ENCODE data around the gene LSM10.

The LSM10 gene

GRCh38 chr1:36419569-36419968 lies 21.9 kb upstream of the LSM10 start:
- H3K27me3 Mint-ChIP-seq: no peaks in the 10 kb centered on the region
- ATAC-seq (no peak), DNase-seq (no peak)
- H3K9me3 Mint-ChIP-seq: no peaks in the 10 kb centered on the region
- no peak overlapping the region for H3K27ac Mint-ChIP-seq
- peaks cover 19% of the 10 kb centered on the region for H3K4me1 Mint-ChIP-seq
- H3K4me3 Mint-ChIP-seq: no peak overlapping the region

- ATAC-seq: no peak
- H3K9me3 Mint-ChIP-seq: no peaks in the 10 kb centered on the region
These were observed 21.4 kb upstream of the LSM10 start for GRCh38 chr1:36419140-36419539.

GRCh38 chr1:36417931-36418330 lies 20.2 kb upstream of the LSM10 start:
- no peak overlapping the region for H3K4me3 Mint-ChIP-seq
- no peaks in the 10 kb centered on the region for H3K27me3 Mint-ChIP-seq
- ATAC-seq (no peak), DNase-seq (no peak)
- H3K4me1 Mint-ChIP-seq: peaks cover 20% of the 10 kb centered on the region
- no peak overlapping the region for H3K27ac Mint-ChIP-seq
- no peaks in the 10 kb centered on the region for H3K9me3 Mint-ChIP-seq

More at GRCh38 chr1:36419140-36419539, 21.4 kb upstream of the LSM10 start:
- no peak overlapping the region for H3K27ac Mint-ChIP-seq
- no peak for DNase-seq
- peaks cover 19% of the 10 kb centered on the region for H3K4me1 Mint-ChIP-seq
- H3K27me3 Mint-ChIP-seq: no peaks in the 10 kb centered on the region
- H3K4me3 Mint-ChIP-seq: no peak overlapping the region

GRCh38 chr1:36415661-36416326 lies 18.1 kb upstream of the LSM10 start:
- H3K4me3 Mint-ChIP-seq: no peak overlapping the region
- H3K27me3 Mint-ChIP-seq: no peaks in the 10 kb centered on the region
- no peak for ATAC-seq
- H3K9me3 Mint-ChIP-seq: no peaks in the 10 kb centered on the region
- H3K27ac Mint-ChIP-seq: no peak overlapping the region
- peaks cover 31% of the 10 kb centered on the region for H3K4me1 Mint-ChIP-seq
- no peak for DNase-seq

GRCh38 chr1:36414384-36414783 lies 16.7 kb upstream of the LSM10 start:
- no peak for DNase-seq
- Mint-ChIP-seq H3K27me3 (no peaks in the 10 kb centered on the region), H3K9me3 (no peaks in the 10 kb centered on the region), H3K4me3 (no peak overlapping the region), H3K4me1 (peaks cover 20% of the 10 kb centered on the region), H3K27ac (no peak overlapping the region)
- ATAC-seq: no peak

- no peaks in the 10 kb centered on the region for H3K27me3 Mint-ChIP-seq
- H3K4me3 Mint-ChIP-seq: peak overlapping the region; percentile 58 to 67
- peak overlapping the region in 1 of 2 donors; percentile 75 for H3K27ac Mint-ChIP-seq
- peaks cover 20% of the 10 kb centered on the region for H3K4me1 Mint-ChIP-seq
- H3K9me3 Mint-ChIP-seq: no peaks in the 10 kb centered on the region
- DNase-seq (peak; percentile 54 to 77), ATAC-seq (peak; percentile 99)
These were observed 14.3 kb upstream of the LSM10 start for GRCh38 chr1:36411674-36412648.

GRCh38 chr1:36408479-36408878 lies 10.8 kb upstream of the LSM10 start:
- Mint-ChIP-seq H3K9me3 (no peaks in the 10 kb centered on the region), H3K27me3 (no peaks in the 10 kb centered on the region), H3K4me1 (peaks cover 20% of the 10 kb centered on the region), H3K27ac (peak overlapping the region in 1 of 2 donors; percentile 43), H3K4me3 (no peak overlapping the region)
- no peak for ATAC-seq
- DNase-seq: no peak

- DNase-seq (no peak), ATAC-seq (no peak)
- Mint-ChIP-seq H3K4me1 (peaks cover 7% of the 10 kb centered on the region), H3K27me3 (no peaks in the 10 kb centered on the region), H3K9me3 (no peaks in the 10 kb centered on the region), H3K4me3 (no peak overlapping the region), H3K27ac (no peak overlapping the region)
These were observed 8.7 kb upstream of the LSM10 start for GRCh38 chr1:36406440-36406839.

- H3K4me3 Mint-ChIP-seq: peak overlapping the region in 1 of 2 donors; percentile 30
- peak overlapping the region in 1 of 2 donors; percentile 72 for H3K27ac Mint-ChIP-seq
- H3K4me1 Mint-ChIP-seq: peaks cover 30% of the 10 kb centered on the region
- no peaks in the 10 kb centered on the region for H3K9me3 Mint-ChIP-seq
- DNase-seq: no peak
- ATAC-seq: no peak
- no peaks in the 10 kb centered on the region for H3K27me3 Mint-ChIP-seq
These were observed 4.8 kb upstream of the LSM10 start for GRCh38 chr1:36402504-36402890.

GRCh38 chr1:36401602-36402503 lies 4.1 kb upstream of the LSM10 start:
- Mint-ChIP-seq H3K4me3 (peak overlapping the region; percentile 83 to 86), H3K27me3 (no peaks in the 10 kb centered on the region), H3K4me1 (peaks cover 34% of the 10 kb centered on the region), H3K27ac (peak overlapping the region in 1 of 2 donors; percentile 97), H3K9me3 (no peaks in the 10 kb centered on the region)
- no peak for ATAC-seq
- no peak for DNase-seq

- ATAC-seq (peak; percentile 82), DNase-seq (peak; percentile 56 to 77)
- Mint-ChIP-seq H3K4me1 (peaks cover 43% of the 10 kb centered on the region), H3K4me3 (peak overlapping the region; percentile 83 to 86), H3K27ac (peak overlapping the region; percentile 90 to 97), H3K27me3 (no peaks in the 10 kb centered on the region), H3K9me3 (no peaks in the 10 kb centered on the region)
These were observed 3.3 kb upstream of the LSM10 start for GRCh38 chr1:36400825-36401601.

GRCh38 chr1:36400514-36400824 lies 2.8 kb upstream of the LSM10 start:
- ATAC-seq (no peak), DNase-seq (no peak)
- no peaks in the 10 kb centered on the region for H3K9me3 Mint-ChIP-seq
- peak overlapping the region; percentile 83 to 86 for H3K4me3 Mint-ChIP-seq
- H3K27ac Mint-ChIP-seq: peak overlapping the region; percentile 50 to 78
- no peaks in the 10 kb centered on the region for H3K27me3 Mint-ChIP-seq
- H3K4me1 Mint-ChIP-seq: peaks cover 48% of the 10 kb centered on the region

GRCh38 chr1:36398370-36398977 lies 766 bp upstream of the LSM10 start:
- peak overlapping the region; percentile 35 to 99 for H3K27ac Mint-ChIP-seq
- ATAC-seq: no peak
- H3K9me3 Mint-ChIP-seq: no peaks in the 10 kb centered on the region
- H3K27me3 Mint-ChIP-seq: no peaks in the 10 kb centered on the region
- H3K4me3 Mint-ChIP-seq: peak overlapping the region; percentile 92 to 95
- DNase-seq: no peak
- H3K4me1 Mint-ChIP-seq: peaks cover 58% of the 10 kb centered on the region

GRCh38 chr1:36397083-36397377 lies 678 bp downstream of the LSM10 start:
- Mint-ChIP-seq H3K27ac (peak overlapping the region; percentile 99), H3K9me3 (no peaks in the 10 kb centered on the region), H3K4me3 (peak overlapping the region; percentile 92 to 95), H3K4me1 (peaks cover 58% of the 10 kb centered on the region), H3K27me3 (no peaks in the 10 kb centered on the region)
- DNase-seq: no peak
- peak; percentile 66 for ATAC-seq

Data from stimulated activated naive CD8-positive, alpha-beta T cell treated with anti-CD3 and anti-CD28 coated beads, Interleukin-15, amount 100 ng/mL, for 72 hours (primary cell).